Activated gamma-delta T cell treated with Interleukin-2 at 50 U/mL for 16 hours (primary cell): Measurements from ENCODE around the gene TMEM45A.
"Not testable (repeated sequence)": the region's sequence is repeated elsewhere in the genome, so short reads cannot be mapped to it uniquely, and the experiment has no call there.

ENCODE experiments used
- DNase-seq: peaks from one replicate; pipeline ENCODE4 v3.0.0-alpha.2; 2020

Gene TMEM45A, protein sequence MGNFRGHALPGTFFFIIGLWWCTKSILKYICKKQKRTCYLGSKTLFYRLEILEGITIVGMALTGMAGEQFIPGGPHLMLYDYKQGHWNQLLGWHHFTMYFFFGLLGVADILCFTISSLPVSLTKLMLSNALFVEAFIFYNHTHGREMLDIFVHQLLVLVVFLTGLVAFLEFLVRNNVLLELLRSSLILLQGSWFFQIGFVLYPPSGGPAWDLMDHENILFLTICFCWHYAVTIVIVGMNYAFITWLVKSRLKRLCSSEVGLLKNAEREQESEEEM

DNA sequence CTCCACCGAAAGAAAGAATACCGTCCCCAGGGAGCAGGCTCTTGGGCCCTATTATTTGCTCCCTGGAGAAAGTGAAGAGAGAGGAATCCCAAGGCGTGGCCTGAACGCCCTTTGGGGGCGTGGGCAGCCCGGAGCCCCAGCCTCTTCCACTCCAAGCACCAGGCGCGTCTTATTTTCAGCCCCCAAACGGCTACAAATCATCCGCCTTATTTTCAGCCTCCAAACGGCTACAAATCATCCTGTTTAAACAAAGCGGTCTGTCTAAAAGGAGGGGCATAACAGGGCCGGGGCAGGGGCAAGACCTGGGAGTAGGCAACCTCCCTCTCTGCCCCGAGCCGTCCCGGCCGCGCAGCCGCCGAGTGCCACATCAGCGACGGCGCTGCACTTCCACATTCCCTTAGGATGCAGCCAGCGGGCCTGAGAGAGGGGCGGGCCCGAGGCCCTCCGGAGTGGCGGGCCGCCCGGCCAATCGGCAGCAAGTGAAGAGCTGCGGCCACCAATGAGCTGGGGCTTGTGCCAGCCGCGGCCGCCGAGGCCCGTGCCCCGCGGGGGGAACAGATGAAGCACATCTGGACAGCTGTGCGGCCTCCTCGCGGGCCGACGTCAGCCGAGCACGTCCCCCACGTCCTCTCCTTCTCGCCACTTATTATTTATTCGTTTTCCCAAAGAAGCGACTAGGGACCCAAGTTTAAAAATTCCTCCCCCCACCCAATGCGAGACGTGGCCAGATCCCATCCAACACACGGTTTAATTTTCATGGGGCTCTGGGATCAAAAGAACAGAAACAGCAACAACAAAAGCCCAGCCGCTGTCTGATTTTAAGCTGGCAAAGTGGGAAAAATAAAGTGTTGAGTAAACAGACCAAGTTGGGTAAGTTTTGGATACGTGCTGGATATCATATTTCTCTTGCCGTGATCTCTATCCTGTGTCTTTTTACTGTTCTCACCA lies at the start of gene TMEM45A:
TMEM45A (plus strand) TSS at position 561 of the 948 bp plus-strand sequence. CDS start 62,593 bp downstream, outside the sequence.
- peak; percentile 55 for DNase-seq

DNA sequence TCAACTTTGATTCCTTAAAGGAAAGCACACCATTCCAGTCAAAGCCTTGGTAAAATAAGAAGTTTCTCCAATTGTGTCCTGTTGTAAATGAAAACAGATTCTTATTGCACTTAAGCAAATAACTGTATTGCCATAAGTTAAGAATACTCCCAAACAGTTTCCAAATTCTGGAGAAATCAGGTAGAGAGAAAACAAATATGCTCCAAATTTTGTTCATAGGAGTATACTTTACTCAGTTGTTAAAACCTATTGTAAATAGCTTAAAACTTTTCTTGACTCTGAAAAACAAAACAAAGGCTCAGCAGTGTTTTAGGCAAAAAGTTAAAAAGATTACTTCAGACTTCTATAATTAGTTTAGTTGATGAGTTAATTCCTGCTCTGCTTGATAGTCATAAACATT lies 48.7 kb upstream of the TMEM45A start:
- DNase-seq = no peak

DNA sequence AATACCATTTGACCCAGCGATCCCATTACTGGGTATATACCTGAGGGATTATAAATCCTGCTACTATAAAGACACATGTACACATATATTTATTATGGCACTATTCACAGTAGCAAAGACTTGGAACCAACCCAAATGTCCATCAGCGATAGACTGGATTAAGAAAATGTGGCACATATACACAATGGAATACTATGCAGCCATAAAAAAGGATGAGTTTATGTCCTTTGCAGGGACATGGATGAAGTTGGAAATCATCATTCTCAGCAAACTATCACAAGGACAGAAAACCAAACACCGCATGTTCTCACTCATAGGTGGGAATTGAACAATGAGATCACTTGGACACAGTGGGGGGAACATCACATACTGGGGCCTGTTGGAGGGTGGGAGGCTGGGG lies 45.4 kb upstream of the TMEM45A start:
- DNase-seq = not testable (repeated sequence)

DNA sequence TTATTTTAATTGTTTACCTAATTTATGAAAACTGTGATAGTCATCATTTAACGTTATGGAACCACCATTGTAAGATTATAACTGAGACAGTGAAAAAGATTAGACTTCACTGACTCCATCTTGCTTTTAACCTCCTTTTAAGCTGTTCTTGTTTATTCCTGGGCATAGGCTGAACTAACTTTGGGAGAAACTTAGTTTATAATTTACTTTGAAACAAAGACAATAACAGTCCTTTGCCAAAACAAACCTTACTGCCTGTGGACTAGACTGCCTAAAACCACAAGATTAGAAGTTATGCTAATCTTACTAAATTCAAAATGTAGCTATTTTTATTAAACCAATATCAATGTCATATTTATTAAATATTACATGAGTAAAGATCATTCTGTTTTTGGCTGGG lies 44.3 kb upstream of the TMEM45A start:
- DNase-seq = no peak

DNA sequence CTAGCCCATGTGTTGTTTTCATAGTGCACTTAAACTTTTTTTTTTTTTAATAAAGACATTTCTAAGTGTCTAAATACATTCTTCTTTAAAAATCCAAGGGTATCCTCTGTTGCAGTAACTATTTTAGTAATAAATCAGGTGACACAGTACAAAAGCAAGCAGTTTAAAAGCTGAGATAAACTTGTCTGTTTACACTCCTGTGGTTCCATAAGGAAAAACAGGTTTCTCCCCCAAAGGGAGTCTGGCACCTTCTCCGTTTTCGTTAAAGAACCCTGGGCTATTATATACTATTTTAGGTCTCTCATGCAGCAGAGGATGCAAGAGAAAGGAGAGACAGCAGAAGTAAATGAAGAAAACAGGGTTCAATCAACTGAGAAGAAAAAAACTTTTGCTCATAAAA lies 43.2 kb upstream of the TMEM45A start:
- DNase-seq = no peak

DNA sequence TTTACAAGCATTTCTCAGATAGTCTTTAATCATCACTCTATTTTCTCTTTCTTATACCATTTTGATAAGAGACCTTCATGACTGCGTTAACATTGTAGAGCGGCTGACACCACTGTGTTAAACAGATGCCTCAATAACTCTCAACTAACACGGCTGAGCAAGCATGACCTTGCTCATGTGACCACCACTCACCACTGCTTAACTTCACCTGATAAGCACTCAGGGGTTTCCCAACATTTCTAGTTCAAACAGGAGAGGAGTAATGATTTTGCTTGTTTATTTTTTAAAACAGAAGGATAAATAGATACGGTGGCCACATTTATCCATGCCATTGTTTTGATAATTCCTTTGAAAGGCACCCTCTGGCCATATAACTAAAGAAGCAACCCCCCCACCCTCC lies 37.7 kb upstream of the TMEM45A start:
- DNase-seq = no peak

DNA sequence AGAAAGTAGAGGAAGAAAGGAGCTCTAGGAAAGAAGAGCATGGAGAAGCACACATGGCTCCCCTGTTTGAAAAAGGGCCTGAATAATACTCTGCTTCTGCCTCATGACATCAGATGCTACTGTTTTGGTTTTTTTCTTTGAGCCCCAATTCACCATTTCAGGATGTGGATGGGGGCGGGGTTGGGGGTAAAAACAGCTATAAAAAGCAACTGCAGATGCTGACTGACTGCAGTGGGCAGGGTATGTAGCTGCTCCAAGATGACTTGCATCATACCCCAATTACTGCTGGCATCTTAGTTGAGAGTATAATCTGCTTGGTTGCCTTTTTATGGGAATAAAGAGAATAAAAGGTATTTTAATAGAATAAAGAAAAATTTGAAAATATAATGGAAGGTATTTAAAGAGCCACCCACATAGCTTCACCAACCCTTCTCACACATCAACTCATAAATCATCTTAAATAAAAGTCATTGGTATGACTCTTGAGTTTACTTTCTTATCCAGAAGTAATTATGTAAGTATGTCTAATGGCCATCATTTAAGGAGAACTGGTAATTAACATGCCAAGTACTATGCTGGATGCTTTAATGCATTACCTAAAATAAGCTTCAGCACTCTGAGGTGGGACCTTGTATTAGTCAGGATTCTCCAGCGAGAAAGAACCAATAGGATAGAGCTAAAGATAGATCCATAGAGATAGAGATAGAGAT lies 36.4 kb upstream of the TMEM45A start:
- DNase-seq = no peak

DNA sequence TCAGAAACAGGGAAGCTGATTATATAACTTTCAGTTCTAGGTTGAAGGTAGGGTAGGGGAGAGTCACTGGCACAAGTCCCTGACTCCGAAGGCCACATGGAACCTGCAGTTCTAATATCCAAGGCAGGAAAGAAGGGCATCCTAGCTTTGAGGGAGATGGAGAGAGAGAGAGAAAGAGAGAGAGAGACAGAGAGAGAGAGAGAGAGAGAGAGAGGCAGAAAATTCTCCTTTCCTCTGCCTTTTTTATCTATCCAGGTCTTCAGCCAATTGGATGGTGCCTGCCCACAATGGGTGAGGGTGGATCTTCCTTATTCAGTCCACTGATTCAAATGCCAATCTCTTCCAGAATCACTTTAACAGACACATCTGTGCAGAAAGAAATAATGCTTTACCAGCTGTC lies 35.7 kb upstream of the TMEM45A start:
- no peak for DNase-seq

DNA sequence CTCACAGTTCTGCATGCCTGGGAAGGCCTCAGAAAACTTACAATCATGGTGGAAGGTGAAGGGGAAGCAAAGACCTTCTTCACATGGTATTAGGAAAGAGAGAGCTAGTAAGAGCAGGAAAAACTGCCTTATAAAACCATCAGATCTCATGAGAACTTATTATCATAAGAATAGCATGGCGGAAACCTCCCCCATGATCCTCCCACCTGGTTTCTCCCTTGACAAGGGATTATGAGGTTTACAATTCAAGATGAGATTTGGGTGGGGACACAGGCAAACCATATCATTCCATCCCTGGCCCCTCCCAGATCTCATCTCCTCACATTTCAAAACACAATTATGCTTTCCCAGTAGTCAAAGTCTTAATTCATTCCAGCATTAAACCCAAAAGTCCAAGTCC lies 34.6 kb upstream of the TMEM45A start:
- no peak for DNase-seq

DNA sequence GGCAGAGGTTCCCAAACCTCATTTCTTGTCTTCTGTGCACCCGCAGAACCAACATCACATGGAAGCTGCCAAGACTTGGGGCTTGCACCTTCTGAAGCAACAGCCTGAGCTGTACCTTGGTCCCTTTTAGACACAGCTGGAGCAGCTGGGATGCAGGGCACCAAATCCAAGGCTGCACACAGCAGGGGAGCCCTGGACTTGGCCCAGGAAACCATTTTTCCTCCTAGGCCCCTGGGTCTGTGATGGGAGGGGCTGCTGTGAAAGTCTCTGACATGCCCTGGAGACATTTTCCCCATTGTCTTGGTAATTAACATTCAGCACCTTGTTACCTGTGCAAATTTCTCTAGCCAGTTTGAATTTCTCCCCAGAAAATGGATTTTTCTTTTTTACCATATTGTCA lies 33.6 kb upstream of the TMEM45A start:
- DNase-seq = no peak

DNA sequence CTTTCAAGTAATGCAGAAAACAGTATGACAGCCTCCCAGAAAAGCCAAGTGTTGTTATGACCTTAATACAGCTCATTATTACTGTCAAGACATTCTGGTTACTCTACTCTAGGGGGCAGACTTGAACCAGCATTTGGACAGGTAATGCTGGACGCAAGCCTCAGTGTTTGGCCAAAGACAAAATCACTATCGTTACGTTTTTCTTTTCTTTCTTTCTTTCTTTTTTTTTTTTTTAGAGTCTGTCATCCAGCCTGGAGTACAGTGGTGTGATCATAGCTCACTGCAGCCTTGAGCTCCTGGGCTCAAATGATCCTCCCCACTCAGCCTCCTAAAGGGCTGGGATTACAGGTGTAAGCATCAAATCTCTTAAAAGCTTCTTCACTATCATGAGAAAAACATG lies 29.4 kb upstream of the TMEM45A start:
- no peak for DNase-seq

DNA sequence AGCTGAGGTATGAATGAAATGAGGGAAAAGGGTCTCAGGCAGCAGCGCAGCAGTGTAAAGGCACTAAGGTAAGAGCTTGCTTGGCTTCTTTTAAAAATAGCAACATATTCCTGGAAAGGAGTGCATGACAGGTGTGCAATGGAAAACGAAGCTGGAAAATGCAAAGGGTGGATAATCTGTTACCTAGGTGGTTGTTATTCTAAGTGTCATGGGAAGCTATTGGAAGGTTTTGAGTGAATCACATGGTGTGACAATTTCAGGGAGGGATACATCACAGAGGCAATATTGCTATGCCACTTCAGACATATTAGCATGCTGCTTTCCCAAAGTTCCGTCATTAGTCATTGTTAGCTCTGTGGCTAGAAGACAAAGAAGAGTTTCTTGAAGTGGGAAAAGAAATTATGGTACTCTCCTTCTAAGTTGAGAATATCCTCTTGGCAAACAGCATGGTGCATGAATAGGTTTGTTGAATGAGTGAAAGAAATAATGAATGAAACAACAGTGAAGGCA lies 28.7 kb upstream of the TMEM45A start:
- no peak for DNase-seq

DNA sequence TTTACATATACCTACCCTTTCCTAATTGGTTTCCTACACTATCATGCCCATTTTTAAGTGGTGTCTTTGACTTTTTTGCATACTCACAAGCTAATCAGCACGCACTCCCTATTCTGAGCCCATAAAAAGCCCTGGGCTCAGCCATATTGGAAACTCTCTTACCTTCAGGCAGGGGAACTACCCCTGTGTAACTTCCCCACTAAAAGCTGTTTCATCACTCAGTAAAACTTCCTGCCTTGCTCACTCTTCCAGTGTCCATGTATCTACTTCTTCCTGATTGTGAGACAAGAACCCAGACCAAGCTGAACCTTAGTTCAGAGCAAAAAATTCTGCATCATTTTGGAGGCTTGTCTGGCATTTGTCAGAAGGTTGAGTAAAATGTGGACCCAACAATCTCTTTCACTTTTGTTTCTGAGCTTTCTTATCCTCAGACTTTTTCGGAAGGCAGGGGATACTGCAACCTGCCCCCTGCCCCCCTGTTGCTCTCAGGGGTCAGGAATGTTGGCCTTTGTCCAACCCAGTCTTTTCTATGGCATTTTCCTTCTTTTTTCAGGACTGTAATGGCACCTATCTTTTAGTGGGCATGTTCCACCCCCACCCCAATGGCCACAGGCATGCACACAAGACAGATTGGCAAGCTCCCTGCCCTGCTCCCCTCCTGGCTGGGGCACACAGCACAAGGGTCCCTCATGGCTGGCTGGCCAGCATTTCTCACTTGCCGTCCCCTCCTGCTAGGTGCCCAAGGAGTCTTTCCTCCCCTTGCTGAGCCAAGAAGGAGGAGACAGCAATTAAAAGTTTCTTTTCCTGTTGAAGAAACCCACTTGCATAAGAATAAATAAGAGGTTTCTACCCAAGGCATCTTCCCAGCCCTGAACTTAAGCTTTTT lies 26.3 kb upstream of the TMEM45A start:
- DNase-seq = no peak

DNA sequence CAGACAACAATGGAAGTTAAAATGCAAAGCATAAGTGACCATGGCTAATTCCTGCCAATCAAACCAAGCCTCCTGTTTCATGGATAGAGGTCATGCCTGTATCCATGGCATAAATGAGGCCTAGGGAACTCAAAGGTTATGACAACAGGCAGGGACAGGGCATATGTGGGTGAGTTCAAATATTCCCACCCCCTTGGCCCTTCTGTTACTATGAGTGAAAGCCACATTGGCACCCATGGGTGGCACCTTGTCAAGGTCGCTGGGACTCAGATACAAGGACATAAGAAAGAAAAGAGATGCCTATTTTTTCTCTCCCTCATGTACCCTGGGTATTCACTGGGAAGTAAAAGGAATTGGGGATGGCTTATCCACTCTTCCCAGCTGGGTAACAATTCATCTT lies 25.3 kb upstream of the TMEM45A start:
- DNase-seq = no peak

DNA sequence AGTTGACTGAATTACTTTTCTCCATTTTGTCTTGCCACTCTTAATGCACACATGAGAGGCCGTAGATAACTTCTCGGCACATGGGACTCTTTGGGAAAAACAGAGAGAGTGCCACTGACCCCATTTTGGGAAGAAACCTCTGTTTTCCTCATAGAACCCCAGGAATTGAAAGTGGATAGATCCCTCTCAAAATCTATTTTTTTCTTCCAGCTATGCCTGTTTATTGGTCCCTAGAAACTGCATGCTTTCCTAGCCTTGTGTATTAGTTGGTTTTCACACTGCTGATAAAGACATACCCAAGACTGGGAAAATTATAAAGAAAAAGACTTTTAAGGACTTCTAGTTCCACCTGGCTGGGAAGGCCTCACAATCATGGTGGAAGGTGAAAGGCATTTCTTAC lies 23.7 kb upstream of the TMEM45A start:
- DNase-seq = no peak

DNA sequence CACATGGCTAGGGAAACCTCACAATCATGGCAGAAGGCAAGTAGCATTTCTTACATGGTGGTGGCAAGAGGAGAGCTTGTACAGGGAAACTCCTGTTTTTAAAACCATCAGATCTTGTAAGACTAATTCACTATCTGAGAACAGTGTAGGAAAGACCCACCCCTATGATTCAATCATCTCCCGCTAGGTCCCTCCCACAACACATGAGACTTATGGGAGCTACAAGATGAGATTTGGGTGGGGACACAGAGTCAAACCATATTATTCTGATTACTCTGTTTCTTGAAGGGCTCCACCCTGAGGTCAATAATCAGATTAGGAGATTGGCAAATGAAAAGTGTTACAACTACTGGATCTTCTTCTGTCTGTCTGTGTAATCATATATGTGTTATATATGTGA lies 21.5 kb upstream of the TMEM45A start:
- no peak for DNase-seq

DNA sequence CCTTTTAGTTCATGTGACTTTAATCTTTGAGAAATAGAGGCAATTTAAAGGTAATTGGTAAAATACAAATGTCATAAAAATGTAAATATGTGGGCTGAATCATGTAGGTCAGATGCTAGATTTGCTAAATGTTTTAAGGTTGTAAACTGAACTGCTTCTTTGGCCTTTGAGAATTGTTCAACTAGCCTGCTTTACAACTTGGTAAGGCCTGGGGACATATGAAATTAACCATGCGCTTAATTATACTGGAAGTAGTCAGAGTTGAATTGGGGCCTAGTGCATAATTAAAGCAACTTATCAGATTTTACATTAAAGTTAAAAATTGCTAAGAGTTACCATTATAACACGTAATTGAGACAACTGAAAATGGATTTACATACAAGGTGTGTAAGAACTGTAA lies 21.0 kb upstream of the TMEM45A start:
- DNase-seq = no peak

DNA sequence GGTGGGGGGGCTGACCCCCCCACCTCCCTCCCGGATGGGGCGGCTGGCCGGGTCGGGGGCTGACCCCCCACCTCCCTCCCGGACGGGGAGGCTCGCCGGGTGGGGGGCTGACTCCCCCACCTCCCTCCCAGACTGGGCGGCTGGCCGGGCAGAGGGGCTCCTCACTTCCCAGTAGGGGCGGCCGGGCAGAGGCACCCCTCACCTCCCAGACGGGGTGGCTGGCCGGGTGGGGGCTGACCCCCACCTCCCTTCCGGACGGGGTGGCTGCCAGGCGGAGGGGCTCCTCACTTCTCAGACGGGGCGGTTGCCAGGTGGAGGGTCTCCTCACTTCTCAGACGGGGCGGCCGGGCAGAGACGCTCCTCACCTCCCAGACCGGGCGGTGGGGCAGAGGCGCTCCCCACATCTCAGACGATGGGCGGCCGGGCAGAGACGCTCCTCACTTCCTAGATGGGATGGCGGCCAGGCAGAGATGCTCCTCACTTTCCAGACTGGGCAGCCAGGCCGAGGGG lies 14.5 kb upstream of the TMEM45A start:
- not testable (repeated sequence) for DNase-seq

DNA sequence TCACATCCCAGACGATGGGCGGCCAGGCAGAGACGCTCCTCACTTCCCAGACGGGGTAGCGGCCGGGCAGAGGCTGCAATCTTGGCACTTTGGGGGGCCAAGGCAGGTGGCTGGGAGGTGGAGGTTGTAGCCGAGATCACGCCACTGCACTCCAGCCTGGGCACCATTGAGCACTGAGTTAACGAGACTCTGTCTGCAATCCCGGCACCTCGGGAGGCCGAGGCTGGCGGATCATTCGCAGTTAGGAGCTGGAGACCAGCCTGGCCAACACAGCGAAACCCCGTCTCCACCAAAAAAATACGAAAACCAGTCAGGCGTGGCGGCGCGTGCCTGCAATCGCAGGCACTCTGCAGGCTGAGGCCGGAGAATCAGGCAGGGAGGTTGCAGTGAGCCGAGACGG lies 13.9 kb upstream of the TMEM45A start:
- not testable (repeated sequence) for DNase-seq

DNA sequence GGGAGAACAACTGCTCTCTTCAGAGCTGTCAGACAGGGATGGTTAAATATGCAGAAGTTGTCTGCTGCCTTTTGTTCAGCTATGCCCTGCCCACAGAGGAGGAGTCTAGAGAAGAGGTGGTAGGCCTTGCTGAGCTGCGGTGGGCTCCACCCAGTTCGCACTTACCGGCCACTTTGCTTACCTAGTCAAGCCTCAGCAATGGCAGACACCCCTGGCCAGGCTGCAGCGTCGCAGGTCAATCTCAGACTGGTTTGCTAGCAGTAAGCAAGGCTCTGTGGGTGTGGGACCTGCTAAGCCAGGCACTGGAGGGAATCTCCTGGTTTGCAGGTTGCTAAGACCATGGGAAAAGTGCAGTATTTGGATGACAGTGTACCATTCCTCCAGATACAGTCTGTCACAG lies 12.3 kb upstream of the TMEM45A start:
- DNase-seq = no peak

DNA sequence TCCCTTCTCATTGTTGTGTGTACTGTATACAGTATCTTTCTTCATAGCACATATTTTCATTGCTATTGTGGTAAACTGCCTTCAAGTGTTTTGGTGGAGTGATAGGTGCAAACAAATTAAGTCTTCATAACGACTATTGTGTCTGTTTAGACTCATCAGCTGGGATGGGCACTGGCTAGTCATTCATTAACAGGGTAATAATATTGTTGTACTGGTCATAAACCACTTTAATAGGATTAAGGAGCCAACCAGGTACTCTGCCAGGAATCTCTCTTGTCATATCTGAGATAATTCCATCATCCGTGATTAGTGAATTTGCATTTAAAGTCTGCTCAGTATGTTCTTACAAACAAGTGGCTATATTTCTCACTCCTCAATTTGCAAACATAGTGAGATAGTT lies 10.2 kb upstream of the TMEM45A start:
- no peak for DNase-seq

DNA sequence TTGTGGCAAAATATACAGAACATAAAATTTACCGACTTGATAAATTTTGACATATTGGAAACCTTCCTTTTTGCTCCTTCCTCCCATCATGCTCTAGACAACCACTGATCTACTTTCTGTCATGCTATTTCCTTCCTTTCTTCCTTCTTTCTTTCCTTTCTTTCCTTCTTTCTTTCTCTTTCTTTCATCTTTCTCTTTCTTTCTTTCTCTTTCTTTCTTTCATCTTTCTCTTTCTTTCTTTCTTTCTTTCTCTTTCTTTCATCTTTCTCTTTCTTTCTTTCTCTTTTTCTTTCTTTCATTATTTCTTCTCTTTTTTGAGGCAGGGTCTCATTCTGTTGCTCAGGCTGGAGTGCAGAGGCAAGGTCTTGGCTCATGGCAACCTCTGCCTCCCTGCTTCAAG lies 8.9 kb upstream of the TMEM45A start:
- DNase-seq = no peak
